ENCODE results near the gene GNB5.
"Not testable (repeated sequence)": the region's sequence is repeated elsewhere in the genome, so short reads cannot be mapped to it uniquely, and the experiment has no call there.

GRCh38 chr15:52170199-52170598 lies 21.0 kb downstream of the GNB5 start:
- not testable (repeated sequence) for TF ChIP-seq CTCF (IDR thresholded peaks at IDR 0.05); POLR2AphosphoS5 (IDR thresholded peaks at IDR 0.05; ENCODE audit: low read depth, low read length); REST (IDR thresholded peaks at IDR 0.05; ENCODE audit: insufficient read depth in 1 of 2, low read depth in 2 of 2, low read length in 1 of 2)

Measured in Panc1 (cell line).